Measurements from ENCODE around the gene COG1.

DNA sequence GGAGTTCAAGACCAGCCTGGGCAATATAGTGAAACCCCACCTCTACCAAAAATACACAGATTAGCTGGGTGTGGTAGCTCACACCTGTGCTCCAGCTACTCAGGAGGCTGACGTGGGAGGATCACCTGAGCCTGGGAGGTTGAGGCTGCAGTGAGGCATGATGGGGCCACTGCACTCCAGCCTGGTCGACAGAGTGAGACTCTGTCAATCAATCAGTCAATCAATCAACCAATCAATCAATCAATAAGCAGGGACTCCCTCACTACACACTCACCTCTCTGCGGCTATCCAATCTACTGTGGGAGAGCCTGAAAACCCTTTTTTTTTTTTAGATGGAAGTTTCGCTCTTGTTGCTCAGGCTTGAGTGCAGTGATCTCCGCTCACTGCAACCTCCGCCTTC, 37.2 kb downstream of the COG1 start:
- TF ChIP-seq EZH2phosphoT487 (IDR thresholded peaks at IDR 0.05) = no peak
- TF ChIP-seq, protein P1, sequence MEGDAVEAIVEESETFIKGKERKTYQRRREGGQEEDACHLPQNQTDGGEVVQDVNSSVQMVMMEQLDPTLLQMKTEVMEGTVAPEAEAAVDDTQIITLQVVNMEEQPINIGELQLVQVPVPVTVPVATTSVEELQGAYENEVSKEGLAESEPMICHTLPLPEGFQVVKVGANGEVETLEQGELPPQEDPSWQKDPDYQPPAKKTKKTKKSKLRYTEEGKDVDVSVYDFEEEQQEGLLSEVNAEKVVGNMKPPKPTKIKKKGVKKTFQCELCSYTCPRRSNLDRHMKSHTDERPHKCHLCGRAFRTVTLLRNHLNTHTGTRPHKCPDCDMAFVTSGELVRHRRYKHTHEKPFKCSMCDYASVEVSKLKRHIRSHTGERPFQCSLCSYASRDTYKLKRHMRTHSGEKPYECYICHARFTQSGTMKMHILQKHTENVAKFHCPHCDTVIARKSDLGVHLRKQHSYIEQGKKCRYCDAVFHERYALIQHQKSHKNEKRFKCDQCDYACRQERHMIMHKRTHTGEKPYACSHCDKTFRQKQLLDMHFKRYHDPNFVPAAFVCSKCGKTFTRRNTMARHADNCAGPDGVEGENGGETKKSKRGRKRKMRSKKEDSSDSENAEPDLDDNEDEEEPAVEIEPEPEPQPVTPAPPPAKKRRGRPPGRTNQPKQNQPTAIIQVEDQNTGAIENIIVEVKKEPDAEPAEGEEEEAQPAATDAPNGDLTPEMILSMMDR (IDR thresholded peaks at IDR 0.05) = no peak
